ENCODE results near the gene ZSWIM5.

The ZSWIM5 gene

DNA sequence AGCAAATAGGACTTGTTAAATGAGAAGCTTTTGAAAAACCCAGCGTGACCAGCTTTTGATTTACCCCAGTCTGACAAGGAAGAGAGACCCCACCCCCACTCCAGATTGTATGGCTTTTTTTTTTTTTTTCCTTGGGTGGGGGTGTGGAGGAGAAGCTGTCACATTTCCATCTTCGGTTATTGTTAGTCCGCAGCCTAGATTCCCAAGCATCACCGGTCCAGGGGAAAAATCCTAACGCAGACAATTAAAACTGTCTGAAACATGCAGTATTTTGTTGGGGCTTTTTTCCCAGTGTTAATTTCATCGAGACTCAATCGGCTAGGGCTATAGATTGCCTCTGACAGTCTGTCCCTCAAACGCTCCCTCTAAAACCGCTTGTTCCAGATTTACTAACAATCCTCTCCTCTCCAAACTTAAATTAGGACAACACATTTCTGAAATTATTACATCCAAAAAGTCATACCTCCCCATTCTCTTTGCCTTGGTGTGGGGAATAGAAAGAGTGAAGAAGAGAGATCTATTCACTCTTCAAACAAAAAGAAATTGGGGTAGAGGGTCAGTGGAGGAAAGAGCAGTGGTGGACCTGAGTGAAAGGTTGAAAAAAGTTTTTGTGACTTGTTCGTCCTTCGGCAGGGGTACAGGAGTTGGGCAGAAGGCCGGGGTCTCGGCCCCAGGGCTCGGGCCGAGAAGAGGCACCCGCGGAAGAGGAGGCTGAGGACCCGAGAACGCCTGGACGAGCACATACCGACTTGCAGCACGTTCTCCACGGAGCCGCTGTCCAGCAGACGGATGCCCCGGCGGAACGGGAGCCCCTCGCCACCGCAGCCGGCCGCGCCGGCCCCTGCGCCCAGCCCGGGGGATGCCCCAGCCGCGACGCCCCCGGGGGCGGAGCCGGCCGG lies 1.1 kb downstream of the ZSWIM5 start:
- peak overlapping the region; percentile 74 for H3K4me3 ChIP-seq (ENCODE audit: low read depth, low read length)
- TF ChIP-seq, protein P1, sequence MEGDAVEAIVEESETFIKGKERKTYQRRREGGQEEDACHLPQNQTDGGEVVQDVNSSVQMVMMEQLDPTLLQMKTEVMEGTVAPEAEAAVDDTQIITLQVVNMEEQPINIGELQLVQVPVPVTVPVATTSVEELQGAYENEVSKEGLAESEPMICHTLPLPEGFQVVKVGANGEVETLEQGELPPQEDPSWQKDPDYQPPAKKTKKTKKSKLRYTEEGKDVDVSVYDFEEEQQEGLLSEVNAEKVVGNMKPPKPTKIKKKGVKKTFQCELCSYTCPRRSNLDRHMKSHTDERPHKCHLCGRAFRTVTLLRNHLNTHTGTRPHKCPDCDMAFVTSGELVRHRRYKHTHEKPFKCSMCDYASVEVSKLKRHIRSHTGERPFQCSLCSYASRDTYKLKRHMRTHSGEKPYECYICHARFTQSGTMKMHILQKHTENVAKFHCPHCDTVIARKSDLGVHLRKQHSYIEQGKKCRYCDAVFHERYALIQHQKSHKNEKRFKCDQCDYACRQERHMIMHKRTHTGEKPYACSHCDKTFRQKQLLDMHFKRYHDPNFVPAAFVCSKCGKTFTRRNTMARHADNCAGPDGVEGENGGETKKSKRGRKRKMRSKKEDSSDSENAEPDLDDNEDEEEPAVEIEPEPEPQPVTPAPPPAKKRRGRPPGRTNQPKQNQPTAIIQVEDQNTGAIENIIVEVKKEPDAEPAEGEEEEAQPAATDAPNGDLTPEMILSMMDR (conservative IDR thresholded peaks at IDR 0.05; ENCODE audit: low read depth, low read length): no peak
- peak; percentile 62 for DNase-seq (ENCODE audit: low read depth)

DNA sequence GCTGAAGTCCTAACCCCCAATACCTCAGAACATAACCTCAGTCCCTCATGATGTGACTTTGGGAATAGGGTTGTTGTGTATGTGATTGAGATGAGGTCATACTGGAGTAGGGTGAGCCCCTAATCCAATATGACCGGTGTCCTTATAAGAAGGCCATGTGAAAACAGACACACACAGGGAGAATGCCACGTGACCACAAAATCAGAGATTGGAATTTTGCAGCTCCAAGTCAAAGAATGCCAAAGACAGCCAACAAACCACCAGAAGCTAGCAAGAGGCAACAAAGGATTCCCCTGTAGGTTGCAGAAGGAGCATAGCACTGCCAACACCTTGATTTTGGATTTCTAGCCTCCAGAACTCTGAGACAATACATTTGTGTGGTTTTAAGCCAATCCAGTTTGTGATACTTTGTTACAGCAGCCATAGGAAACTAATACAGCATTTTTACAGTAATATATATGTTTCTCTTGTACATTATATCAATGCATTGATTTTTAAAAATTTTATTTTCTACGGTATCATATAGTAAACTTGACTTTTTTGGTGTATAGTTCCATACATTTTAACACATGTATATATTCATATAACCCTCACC lies 5.4 kb downstream of the ZSWIM5 start:
- TF ChIP-seq, protein P1 (conservative IDR thresholded peaks at IDR 0.05; ENCODE audit: low read depth, low read length): no peak
- no peak overlapping the region for H3K4me3 ChIP-seq (ENCODE audit: low read depth, low read length)
- peak; percentile 26 for DNase-seq (ENCODE audit: low read depth)

DNA sequence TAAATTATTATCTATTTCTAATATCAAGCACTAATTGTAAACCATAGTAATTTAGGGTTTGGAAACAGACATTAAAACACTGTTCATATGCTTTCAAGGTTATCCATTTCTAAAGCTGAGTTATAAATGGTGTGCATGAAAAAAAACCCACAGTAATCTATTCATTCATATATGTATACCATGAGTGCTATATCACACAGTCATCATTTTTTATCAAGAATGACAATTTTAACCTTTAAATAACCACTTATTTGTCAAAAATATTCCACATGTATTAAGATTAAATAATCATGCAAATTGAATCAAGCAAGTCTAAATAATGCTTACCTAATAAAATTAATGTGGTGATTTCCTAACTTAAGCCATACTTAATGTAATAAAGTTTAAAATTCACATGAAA lies 6.0 kb downstream of the ZSWIM5 start:
- TF ChIP-seq, protein P1 (conservative IDR thresholded peaks at IDR 0.05; ENCODE audit: low read depth, low read length): no peak
- DNase-seq (ENCODE audit: low read depth): no peak
- no peak overlapping the region for H3K4me3 ChIP-seq (ENCODE audit: low read depth, low read length)

DNA sequence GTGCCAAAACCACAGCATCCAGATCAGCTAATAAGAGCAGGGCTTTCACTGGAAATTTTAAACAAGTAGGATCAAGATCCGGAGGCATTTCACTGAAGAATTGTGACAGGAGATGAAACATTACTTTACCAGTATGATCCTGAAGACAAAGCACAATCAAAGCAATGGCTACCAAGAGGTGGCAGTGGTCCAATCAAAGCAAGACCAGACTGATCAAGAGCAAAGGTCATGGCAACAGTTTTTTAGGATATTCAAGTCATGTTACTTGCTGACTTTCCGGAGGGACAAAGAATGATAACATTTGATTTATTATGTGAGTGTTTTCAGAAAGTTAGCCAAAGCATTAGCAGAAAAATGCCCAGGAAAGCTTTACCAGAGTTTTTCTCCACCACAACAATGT lies 8.2 kb downstream of the ZSWIM5 start:
- no peak for DNase-seq (ENCODE audit: low read depth)
- H3K4me3 ChIP-seq (ENCODE audit: low read depth, low read length): no peak overlapping the region
- TF ChIP-seq, protein P1 (conservative IDR thresholded peaks at IDR 0.05; ENCODE audit: low read depth, low read length): no peak

DNA sequence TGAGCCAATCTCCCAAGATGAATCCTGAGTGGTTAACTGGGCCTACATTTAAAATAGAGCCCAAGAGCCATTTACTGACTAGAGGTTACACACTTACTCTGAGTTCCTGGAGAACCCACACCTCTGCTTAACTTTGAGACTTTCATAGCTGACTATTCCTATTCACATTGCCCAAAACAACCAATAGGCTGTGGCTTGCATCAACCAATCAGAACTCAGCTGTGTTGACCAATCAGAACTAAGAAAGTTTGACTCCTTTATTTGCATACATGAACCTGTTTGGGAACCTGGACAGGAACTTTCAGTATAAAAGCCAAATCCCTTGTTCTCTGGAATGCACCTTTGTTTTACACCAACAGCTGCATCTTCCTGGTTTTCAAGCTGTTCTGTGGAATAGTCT lies 9.5 kb downstream of the ZSWIM5 start:
- H3K4me3 ChIP-seq (ENCODE audit: low read depth, low read length): no peak overlapping the region
- no peak for DNase-seq (ENCODE audit: low read depth)
- TF ChIP-seq, protein P1 (conservative IDR thresholded peaks at IDR 0.05; ENCODE audit: low read depth, low read length): no peak

DNA sequence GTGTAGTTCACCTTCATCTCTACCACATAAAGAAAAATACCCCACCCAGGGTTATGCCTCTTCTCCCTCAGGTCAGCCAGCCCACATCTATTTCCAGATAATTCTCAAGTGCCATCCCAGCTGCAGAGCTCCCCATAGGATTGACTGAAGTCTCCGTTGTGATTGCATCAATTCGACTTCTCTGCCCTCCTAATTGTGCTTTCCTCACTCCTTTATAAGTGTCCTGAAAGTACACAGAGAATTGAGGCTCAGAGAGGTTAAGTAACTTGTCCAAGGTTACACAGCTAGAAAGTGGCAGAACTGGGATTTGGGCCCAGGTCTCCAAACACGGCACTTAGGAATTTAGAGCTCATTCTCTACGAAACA lies 15.0 kb downstream of the ZSWIM5 start:
- H3K4me3 ChIP-seq (ENCODE audit: low read depth, low read length): no peak overlapping the region
- TF ChIP-seq, protein P1 (conservative IDR thresholded peaks at IDR 0.05; ENCODE audit: low read depth, low read length): no peak
- DNase-seq (ENCODE audit: low read depth): no peak
